A673 (cell line): ENCODE results near the gene TTC3.

Experiments used
- EZH2 ChIP-seq: fragments of 200-600 bp; sonication (generic); IDR thresholded peaks from 2 replicates; pipeline ENCODE4 v1.6.1; 2017; ENCODE audit warnings: borderline replicate concordance, low read depth, mild to moderate bottlenecking, mixed read lengths, antibody characterized with exemption, low read length; ENCODE audit not compliant: poor library complexity, severe bottlenecking
- TF ChIP-seq, protein P1 (sequence below): fragments of 300-800, 200-600 bp; sonication (generic); conservative IDR thresholded peaks from 2 replicates; pipeline ENCODE4 v1.5.1; 2017; ENCODE audit warnings: low read depth, mild to moderate bottlenecking, antibody characterized with exemption, low read length, moderate library complexity, mixed read lengths

DNA sequence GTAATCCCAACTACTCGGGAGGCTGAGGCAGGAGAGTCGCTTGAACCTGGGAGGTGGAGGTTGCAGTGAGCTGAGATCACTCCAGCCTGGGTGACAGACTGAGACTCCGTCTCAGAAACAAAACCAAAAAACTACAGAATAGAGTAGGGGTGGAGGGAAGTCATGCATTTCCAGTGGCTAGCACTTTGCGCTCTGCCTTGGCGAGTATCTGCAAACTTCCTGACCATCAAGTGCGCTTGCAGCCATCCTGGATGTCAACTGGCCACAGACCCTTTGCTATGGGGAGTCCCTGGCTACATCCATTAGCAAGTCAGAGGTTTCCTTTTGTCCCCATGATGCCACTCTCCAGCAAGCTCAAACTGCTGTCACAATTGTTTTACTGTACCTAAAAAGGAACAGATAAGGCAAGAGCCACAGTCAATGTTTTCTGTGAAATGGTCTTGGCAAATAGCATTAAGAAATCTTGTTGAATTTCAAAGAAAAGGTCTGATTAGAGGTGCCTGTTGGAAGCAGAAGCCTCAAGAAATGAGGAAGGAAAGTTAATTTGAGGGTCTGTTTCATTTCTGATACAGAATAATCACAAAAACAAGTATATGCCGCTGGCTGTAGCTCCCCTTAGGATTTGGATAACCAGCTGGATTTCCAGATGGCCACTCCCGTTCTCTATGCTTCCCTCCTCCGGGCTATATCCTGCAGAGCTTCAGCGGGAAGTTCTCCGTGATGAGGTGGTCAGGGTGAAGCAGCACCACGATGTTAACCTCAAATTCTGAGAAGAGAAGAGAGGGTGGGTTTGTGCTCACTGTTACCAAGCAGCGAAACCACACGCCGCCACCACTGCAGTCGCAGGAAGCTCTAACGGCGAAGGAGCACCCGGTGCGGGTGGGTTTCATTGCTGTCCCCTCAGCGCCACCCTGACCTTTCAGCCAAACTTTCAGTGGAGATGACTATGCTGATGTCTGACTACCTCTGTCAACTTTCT lies 152.1 kb downstream of the TTC3 start:
- TF ChIP-seq, protein P1, sequence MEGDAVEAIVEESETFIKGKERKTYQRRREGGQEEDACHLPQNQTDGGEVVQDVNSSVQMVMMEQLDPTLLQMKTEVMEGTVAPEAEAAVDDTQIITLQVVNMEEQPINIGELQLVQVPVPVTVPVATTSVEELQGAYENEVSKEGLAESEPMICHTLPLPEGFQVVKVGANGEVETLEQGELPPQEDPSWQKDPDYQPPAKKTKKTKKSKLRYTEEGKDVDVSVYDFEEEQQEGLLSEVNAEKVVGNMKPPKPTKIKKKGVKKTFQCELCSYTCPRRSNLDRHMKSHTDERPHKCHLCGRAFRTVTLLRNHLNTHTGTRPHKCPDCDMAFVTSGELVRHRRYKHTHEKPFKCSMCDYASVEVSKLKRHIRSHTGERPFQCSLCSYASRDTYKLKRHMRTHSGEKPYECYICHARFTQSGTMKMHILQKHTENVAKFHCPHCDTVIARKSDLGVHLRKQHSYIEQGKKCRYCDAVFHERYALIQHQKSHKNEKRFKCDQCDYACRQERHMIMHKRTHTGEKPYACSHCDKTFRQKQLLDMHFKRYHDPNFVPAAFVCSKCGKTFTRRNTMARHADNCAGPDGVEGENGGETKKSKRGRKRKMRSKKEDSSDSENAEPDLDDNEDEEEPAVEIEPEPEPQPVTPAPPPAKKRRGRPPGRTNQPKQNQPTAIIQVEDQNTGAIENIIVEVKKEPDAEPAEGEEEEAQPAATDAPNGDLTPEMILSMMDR: no peak
- TF ChIP-seq EZH2: no peak
